Esophagus muscularis mucosa (tissue), 4 donors: ENCODE results near the gene SKP2.
"Not testable (repeated sequence)": the region's sequence is repeated elsewhere in the genome, so short reads cannot be mapped to it uniquely, and the experiment has no call there.

ENCODE experiments used
- EP300 ChIP-seq: sonication (generic); formaldehyde crosslinking; IDR thresholded peaks from one replicate; pipeline ENCODE4 v1.6.1; 2017; ENCODE audit warnings: antibody characterized with exemption
- POLR2A ChIP-seq: fragments of 450-650 bp; IDR thresholded peaks from one replicate; pipeline ENCODE4 v1.6.1; 2017; ENCODE audit warnings: antibody characterized with exemption, moderate library complexity, mild to moderate bottlenecking, low read depth
- POLR2AphosphoS5 ChIP-seq, 2 donors: sonication (generic); formaldehyde crosslinking; IDR thresholded peaks; one replicate each; pipeline ENCODE4 v1.6.1; 2017; ENCODE audit warnings: antibody characterized with exemption in 2 of 2
- TF ChIP-seq, protein P1 (sequence below), 3 experiments: fragments of 200-600 bp in 2 of 3; fragments of 450-650 bp in 1 of 3; sonication (generic) in 2 of 3; IDR thresholded peaks; one replicate each; pipeline ENCODE4 v1.5.1; 2017 to 2019; ENCODE audit warnings: antibody characterized with exemption in 3 of 3, mild to moderate bottlenecking in 2 of 3, moderate library complexity in 1 of 3

DNA sequence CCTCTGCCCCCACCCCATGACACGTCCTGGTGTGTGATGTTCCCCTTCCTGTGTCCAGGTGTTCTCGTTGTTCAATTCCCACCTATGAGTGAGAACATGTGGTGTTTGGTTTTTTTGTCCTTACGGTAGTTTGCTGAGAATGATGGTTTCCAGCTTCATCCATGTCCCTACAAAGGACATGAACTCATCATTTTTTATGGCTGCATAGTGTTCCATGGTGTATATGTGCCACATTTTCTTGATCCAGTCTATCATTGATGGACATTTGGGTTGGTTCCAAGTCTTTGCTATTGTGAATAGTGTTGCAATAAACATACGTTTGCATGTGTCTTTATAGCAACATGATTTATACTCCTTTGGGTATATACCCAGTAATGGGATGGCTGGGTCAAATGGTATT lies 32.5 kb downstream of the SKP2 start:
- TF ChIP-seq EP300; POLR2A; POLR2AphosphoS5 (IDR thresholded peaks at IDR 0.05): not testable (repeated sequence)
- TF ChIP-seq, protein P1, sequence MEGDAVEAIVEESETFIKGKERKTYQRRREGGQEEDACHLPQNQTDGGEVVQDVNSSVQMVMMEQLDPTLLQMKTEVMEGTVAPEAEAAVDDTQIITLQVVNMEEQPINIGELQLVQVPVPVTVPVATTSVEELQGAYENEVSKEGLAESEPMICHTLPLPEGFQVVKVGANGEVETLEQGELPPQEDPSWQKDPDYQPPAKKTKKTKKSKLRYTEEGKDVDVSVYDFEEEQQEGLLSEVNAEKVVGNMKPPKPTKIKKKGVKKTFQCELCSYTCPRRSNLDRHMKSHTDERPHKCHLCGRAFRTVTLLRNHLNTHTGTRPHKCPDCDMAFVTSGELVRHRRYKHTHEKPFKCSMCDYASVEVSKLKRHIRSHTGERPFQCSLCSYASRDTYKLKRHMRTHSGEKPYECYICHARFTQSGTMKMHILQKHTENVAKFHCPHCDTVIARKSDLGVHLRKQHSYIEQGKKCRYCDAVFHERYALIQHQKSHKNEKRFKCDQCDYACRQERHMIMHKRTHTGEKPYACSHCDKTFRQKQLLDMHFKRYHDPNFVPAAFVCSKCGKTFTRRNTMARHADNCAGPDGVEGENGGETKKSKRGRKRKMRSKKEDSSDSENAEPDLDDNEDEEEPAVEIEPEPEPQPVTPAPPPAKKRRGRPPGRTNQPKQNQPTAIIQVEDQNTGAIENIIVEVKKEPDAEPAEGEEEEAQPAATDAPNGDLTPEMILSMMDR (IDR thresholded peaks at IDR 0.05), result not testable (repeated sequence)
